Measurements from ENCODE around the gene GPR84. TPM values are rescaled to one million over a fixed set of nuclear protein-coding genes. Genes with fewer than 3 reads are reported as not detected.
A peak's percentile ranks its signal among the peaks of the same experiment; 100 is the strongest.

GPR84 gene
- total and polyA plus RNA-seq, 9 of the 15 experiments (the other 6 are each of a cell fraction or from before 2014, with no cell fraction given): 0.07 to 0.18 (median 0.11) TPM; not detected in 5

GRCh38 chr12:54379398-54380201 lies 15.3 kb upstream of the GPR84 start (continued):
- TF ChIP-seq ZNF431 (CRISPR knock-in tag; IDR thresholded peaks at IDR 0.05) (no peak), NFIC (IDR thresholded peaks at IDR 0.05) (peak; percentile 32; the same call in 1 of the 2 replicates), HMGXB4 (CRISPR knock-in tag; IDR thresholded peaks at IDR 0.05) (peak; percentile 86; the same call in 1 of the 2 replicates), CAMTA2 (CRISPR knock-in tag; conservative IDR thresholded peaks at IDR 0.05) (no peak), CBX8 (IDR thresholded peaks at IDR 0.05; ENCODE audit: borderline replicate concordance, extremely low read depth, low read depth, low read length, poor library complexity, severe bottlenecking) (no peak), MAFF (IDR thresholded peaks at IDR 0.05; ENCODE audit: low read length) (no peak), FOXA1 (IDR thresholded peaks at IDR 0.05; ENCODE audit: borderline replicate concordance) (no peak), BRD4 (IDR thresholded peaks at IDR 0.05) (no peak), CREB3L1 (IDR thresholded peaks at IDR 0.05; ENCODE audit: borderline replicate concordance, low read depth) (no peak), ZNF384 (IDR thresholded peaks at IDR 0.05; ENCODE audit: low read depth, low read length) (peak; percentile 53; the same call in 1 of the 2 replicates), RBM39 (optimal IDR thresholded peaks at IDR 0.05; ENCODE audit: low read depth, low read length) (no peak), TRIM25 (IDR thresholded peaks at IDR 0.05; ENCODE audit: borderline replicate concordance) (no peak), KHSRP (IDR thresholded peaks at IDR 0.05) (no peak), TAF1 (IDR thresholded peaks at IDR 0.05; ENCODE audit: control insufficient read depth, extremely low read depth, insufficient read depth, low read length, severe bottlenecking) (no peak)
- TF ChIP-seq, protein P1, sequence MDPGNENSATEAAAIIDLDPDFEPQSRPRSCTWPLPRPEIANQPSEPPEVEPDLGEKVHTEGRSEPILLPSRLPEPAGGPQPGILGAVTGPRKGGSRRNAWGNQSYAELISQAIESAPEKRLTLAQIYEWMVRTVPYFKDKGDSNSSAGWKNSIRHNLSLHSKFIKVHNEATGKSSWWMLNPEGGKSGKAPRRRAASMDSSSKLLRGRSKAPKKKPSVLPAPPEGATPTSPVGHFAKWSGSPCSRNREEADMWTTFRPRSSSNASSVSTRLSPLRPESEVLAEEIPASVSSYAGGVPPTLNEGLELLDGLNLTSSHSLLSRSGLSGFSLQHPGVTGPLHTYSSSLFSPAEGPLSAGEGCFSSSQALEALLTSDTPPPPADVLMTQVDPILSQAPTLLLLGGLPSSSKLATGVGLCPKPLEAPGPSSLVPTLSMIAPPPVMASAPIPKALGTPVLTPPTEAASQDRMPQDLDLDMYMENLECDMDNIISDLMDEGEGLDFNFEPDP (CRISPR knock-in tag; IDR thresholded peaks at IDR 0.05): no peak

Data from K562 (cell line).